NCI-H226 (cell line): ENCODE results near the gene GATA5.

Source experiments
- DNase-seq: peaks from one replicate; pipeline ENCODE4 v3.0.0-alpha.2; 2015

Gene GATA5

DNA sequence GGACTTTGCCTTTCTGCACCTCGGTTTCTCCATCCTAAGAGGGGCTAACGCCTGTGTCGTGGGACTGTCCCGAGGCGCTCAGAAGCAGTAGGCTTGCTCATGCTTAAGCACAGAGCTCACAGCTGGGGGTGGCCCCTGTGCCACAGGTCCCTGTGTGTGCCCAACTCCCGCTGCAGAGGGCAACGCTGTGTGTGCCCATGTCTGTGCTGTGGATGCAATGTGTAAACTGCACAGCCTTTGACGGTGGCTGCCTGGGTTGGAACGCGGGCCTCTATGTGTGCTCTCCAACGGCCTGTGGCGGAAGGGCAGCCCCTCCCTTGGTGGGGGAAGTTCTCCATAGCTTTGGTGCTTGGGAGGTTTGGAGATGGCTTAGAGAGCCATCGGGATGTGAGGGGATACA lies 10.7 kb upstream of the GATA5 start:
- no peak for DNase-seq

DNA sequence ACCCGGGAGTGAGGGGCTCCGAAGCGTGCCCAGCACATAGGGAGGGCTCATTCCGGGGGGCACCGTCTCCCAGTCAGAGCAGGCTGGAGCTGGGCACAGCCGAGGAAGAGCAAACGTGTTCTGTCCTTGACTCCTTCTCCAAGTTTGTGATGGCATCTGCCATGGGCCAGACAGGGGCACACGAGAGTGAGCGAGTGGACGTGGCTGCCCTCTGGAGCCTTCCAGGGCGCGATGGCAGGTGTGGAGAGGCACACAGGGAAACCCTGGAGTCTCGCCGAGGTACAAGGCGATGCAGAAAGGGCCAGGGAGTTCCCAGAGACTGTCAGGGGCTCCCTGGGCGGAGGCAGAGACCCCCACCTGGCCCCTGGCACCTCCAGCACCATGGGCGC lies 9.9 kb upstream of the GATA5 start:
- DNase-seq: no peak

DNA sequence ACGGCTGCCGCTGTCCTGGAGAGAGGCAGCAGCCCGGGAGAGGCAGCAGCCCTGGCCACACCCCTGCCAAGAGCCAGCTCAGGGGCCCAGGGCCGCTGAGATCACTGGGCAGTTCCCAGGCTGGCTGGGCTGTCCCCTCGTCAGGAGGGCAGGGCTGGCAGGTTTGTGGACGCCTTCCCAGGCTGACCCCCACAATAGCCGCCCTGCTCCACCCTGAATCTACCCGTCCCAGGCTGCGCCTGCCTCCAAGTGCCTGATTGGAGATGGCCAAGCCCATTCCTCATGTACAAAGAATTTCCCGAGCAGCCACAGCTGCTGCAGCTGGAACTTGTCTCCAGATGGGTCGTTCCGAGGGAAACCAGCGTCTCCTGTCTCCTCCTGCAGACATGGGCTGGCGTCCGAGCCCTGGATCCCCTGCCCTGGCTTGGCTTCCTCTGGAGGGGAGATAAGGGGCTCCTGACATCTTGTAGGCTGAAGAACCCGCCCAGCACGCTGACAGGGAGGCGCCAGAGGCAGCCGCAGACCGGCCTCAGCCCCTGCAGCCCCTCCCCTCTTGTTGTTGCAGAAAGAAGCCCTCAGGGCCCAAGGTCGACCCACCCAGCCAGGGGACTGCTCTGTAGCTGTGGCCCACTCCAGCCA lies 9.4 kb upstream of the GATA5 start:
- peak; percentile 98 for DNase-seq

GRCh38 chr20:62484478-62484877 lies 8.7 kb upstream of the GATA5 start:
- no peak for DNase-seq

DNA sequence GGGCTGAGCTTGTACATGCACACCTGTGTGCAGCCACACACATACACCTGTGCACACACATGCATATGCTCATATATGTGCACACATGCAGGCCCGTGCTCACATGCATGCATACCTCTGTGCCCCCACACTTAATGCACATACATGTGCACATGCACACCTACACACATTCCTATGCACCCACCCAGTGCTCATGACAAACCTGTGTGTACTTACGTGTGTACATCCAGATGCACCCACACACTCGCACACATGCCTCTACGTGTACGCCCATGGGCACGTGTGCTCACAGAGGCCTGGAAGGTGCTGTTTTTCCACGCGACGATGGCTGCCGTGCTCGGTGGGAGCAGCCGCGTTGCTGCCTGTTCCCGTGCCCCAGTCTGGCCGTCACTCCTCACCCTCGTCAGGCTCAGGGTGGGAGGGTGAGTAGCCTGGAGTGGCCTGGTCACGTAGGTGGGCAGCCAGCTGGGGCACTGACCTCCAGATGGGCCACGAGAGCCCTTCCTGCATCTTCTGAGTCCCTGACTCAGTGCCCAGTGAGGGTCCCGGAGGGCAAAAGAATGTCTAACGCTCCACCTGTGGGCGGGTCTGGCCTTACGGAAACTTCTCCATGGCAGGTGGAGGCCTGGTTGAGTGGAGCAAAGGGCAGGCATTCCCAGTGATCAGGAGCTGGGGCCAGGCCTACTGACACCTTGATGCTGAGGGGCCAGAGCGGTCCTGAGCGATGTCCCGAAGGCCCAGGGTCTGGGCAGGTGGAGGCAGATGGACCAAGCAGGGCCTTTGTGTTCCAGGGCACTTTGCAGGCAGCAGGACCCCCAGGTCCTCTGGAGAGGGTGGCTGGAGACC lies 8.0 kb upstream of the GATA5 start:
- no peak for DNase-seq

DNA sequence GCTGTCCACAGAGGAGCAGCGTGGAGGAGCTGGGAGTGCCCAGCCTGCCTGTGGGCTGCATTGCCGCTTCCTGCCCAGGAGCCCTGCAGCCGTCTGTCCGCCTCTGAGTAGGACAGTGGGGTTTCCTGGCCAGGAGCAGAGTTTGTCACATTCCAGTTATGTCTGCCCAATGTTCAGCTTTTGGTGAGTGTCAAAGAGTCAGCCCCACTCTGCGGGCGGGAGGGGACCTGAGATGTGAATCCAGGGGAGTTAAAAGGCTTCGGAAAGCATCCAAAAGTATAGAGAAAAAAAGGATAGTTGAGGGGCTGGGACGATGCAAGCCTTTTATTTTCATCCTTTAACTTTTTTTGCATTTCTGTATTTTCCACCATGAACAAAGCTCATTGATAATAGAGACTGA lies 7.2 kb upstream of the GATA5 start:
- no peak for DNase-seq

DNA sequence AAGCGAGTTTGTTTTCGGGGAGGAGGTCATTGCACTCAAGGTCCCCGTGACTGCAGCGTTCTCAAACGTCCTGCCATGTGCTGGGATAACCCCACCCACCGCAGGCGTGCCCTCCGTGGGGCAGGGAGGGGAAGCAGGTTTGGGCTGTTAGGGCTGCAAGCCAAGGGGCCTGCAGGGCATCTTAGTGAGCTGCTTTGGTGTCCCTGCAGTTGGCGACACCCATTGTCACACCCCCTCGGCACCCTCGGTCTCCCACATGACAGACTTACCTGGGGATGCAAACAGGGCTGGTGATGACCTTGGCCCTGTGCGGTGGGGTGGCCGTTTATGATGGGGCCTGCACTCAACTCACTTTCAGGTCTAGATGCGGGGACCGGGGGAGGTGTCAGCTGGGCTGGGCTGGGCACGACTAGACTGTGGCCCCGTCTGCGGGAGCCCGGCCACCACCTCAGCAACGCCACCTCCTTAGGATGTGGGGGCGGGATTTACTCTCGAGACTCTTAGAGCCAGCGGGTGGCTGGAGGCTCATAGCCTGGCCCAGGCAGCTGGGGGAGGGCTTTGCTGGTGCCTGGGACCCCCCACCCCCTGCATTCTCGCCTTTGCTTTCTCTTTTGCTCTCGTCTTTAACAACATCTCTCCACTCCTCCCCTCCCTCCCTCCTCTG lies 6.5 kb upstream of the GATA5 start:
- no peak for DNase-seq

GRCh38 chr20:62481425-62482145 lies 5.8 kb upstream of the GATA5 start:
- no peak for DNase-seq

DNA sequence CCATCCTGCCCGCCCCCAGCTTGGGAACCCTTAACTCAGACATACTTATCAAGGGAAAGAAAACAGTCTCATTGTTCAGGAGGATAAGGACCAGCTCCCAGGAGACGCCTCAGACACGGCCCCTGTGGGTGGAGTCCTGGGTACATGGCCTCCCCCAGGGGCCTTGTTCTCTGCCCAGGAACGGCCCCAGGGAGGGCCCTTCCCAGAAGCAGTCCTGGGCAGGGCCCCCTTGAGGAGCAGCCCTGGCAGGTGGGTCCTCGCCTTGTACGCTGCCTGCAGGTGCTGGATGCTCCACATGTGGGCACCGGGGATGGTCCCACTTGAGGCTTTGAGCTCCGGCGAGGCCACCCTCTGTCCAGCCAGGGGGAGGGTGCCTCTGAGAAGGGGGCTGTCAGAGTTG lies 4.5 kb upstream of the GATA5 start:
- DNase-seq: no peak

DNA sequence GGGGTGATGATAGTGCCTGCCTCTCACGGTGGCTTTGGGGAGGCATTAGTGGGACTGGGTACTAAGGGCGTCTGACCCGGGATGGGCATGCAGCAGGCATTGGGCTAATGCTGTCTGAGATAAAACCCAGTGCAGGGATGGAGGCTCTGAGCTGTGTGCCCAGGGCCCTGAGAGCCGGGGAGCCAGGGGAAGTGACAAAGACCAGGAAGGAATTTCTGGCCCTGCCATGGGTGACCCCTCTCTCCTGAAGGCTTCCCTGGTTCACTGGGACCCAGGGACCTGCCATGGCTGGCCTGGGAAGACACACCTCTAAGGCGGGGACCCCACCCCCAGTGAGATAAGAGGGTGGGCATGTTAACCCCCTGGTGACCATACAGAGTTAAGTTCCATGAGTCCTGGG lies 3.9 kb upstream of the GATA5 start:
- DNase-seq: no peak

- DNase-seq: no peak
These were observed 3.4 kb upstream of the GATA5 start for GRCh38 chr20:62479156-62479555.

- no peak for DNase-seq
These were observed 2.1 kb upstream of the GATA5 start for GRCh38 chr20:62477669-62478455.

- DNase-seq: no peak
These were observed 452 bp upstream of the GATA5 start for GRCh38 chr20:62476056-62476838.

GRCh38 chr20:62475027-62475771 lies 596 bp downstream of the GATA5 start:
- no peak for DNase-seq

DNA sequence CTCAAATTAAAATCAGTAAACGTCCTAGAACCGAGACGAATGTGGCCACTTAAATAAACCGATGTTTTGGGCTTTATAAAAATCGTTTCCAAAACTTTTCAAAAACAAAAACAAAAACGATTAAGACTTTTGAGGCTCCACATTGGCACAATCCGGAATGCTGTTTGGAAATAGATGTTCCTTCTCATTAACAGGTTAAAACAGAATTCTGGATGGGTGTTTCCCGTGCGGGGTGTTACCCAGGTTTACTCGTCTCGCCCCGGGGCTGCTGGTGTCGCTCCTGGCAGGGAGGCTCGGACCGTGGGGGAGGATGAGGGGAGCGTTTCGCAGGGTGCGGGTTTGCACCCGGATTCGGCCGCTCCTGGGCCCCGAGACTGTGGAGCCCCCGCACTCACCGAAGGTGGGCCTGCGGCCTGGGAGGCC lies 1.2 kb downstream of the GATA5 start:
- DNase-seq: no peak

GRCh38 chr20:62473717-62474603 lies 1.8 kb downstream of the GATA5 start:
- DNase-seq: no peak

- DNase-seq: no peak
These were observed 2.7 kb downstream of the GATA5 start for GRCh38 chr20:62472941-62473585.

DNA sequence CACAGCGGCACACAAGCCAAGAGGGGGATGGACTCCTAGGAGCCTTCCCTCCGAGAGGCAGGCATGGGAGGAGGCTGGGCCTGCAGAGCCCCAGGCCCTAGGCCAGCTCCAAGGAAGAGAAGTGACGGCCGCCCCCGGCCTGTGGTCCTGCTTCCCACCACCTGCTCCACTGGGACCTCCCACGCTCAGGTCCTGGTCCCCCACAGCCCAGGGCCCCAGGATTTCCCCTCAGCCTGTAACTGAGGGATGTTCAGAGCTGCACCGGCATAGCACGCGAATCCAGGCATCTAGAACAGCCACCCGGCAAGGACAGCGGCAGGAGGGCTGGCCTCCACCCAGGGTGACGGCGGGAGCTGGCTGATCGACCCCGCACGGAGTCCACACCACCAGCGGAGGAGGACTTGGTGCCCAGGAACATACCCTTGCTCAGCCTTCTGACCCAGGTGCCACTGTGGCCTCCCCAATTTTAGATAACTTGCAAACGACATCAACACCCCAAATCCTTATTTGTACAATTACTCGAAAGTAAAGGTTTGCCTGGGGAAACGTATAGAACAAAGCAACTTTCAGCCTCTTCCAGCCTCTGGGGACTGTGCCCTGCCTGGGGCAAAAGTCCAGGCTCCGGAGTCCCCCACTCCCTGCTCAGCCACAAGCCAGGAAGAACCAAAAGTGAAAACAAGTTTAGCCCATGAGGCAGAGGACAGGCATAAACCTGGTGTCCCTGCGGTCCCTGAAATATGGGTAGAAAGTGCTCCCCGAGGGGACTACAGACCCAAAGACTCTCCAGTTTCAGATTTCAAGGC lies 3.5 kb downstream of the GATA5 start:
- DNase-seq: no peak
